RWPE2 (cell line): Measurements from ENCODE around the gene MYBBP1A.

Experiments
- ATAC-seq: fragments of 200-7000 bp; cut with Tn5 transposase; 3 replicates; pipeline ENCODE4 v1.9.1; 2021; ENCODE audit warnings: low read depth
- DNase-seq: peaks from one replicate; pipeline ENCODE4 v3.0.0-alpha.2; 2020; ENCODE audit warnings: low spot score
- H3K27ac ChIP-seq: fragments of 450-650 bp; 2 replicates; pipeline ENCODE4 v1.5.1; 2017; ENCODE audit warnings: mild to moderate bottlenecking; ENCODE audit not compliant: poor library complexity, severe bottlenecking
- H3K27me3 ChIP-seq: fragments of 250-450 bp; sonication (Bioruptor Pico); 2 replicates; pipeline ENCODE4 v1.5.1; 2021; ENCODE audit warnings: mild to moderate bottlenecking, moderate library complexity; ENCODE audit not compliant: insufficient read depth, poor library complexity, severe bottlenecking
- H3K36me3 ChIP-seq: fragments of 250-450 bp; sonication (Bioruptor Pico); 2 replicates; pipeline ENCODE4 v1.5.1; 2020; ENCODE audit warnings: low read depth, mild to moderate bottlenecking, moderate library complexity
- H3K4me1 ChIP-seq: fragments of 250-450 bp; sonication (Bioruptor Pico); 2 replicates; pipeline ENCODE4 v1.5.1; 2021; ENCODE audit warnings: mild to moderate bottlenecking, moderate library complexity; ENCODE audit not compliant: insufficient read depth, poor library complexity, severe bottlenecking
- H3K4me3 ChIP-seq: fragments of 250-450 bp; sonication (Bioruptor Pico); 2 replicates; pipeline ENCODE4 v1.5.1; 2021; ENCODE audit warnings: mild to moderate bottlenecking, moderate library complexity; ENCODE audit not compliant: severe bottlenecking
- H3K9me3 ChIP-seq: fragments of 250-450 bp; sonication (Bioruptor Pico); 2 replicates; pipeline ENCODE4 v1.5.1; 2021; ENCODE audit warnings: mild to moderate bottlenecking, moderate library complexity; ENCODE audit not compliant: severe bottlenecking
- CTCF ChIP-seq: fragments of 450-650 bp; IDR thresholded peaks from one replicate; pipeline ENCODE4 v1.5.1; 2017; ENCODE audit warnings: mild to moderate bottlenecking, moderate library complexity; ENCODE audit not compliant: poor library complexity, severe bottlenecking

MYBBP1A gene

GRCh38 chr17:4577386-4577993, 22.3 kb upstream of the MYBBP1A start:
- TF ChIP-seq CTCF, result no peak

GRCh38 chr17:4576729-4577322, 21.6 kb upstream of the MYBBP1A start:
- Histone ChIP-seq H3K4me1 (no peaks in the 10 kb centered on the region), H3K27ac (no peak overlapping the region), H3K36me3 (no peaks in the 10 kb centered on the region), H3K27me3 (peaks cover 1% of the 10 kb centered on the region), H3K4me3 (no peak overlapping the region), H3K9me3 (no peaks in the 10 kb centered on the region)
- ATAC-seq (no peak), DNase-seq (no peak)
- TF ChIP-seq CTCF, result no peak

More at GRCh38 chr17:4577386-4577993, 22.3 kb upstream of the MYBBP1A start:
- no peak for DNase-seq
- Histone ChIP-seq H3K27me3 (peaks cover 8% of the 10 kb centered on the region), H3K27ac (no peak overlapping the region), H3K36me3 (no peaks in the 10 kb centered on the region), H3K4me1 (no peaks in the 10 kb centered on the region), H3K4me3 (no peak overlapping the region), H3K9me3 (no peaks in the 10 kb centered on the region)
- no peak for ATAC-seq

GRCh38 chr17:4576161-4576558, 21.0 kb upstream of the MYBBP1A start:
- no peaks in the 10 kb centered on the region for H3K4me1 ChIP-seq
- DNase-seq, result no peak
- TF ChIP-seq CTCF, result no peak
- no peak overlapping the region for H3K27ac ChIP-seq
- no peak for ATAC-seq
- no peak overlapping the region for H3K4me3 ChIP-seq
- no peaks in the 10 kb centered on the region for H3K27me3 ChIP-seq
- no peaks in the 10 kb centered on the region for H3K9me3 ChIP-seq
- no peaks in the 10 kb centered on the region for H3K36me3 ChIP-seq

- H3K9me3 ChIP-seq, result no peaks in the 10 kb centered on the region
- DNase-seq (no peak), ATAC-seq (no peak)
- H3K27ac ChIP-seq, result no peak overlapping the region
- H3K4me1 ChIP-seq, result no peaks in the 10 kb centered on the region
- TF ChIP-seq CTCF, result no peak
- H3K4me3 ChIP-seq, result no peak overlapping the region
- no peaks in the 10 kb centered on the region for H3K36me3 ChIP-seq
- H3K27me3 ChIP-seq, result no peaks in the 10 kb centered on the region
These were observed 19.4 kb upstream of the MYBBP1A start for GRCh38 chr17:4574448-4575045.

- Histone ChIP-seq H3K27ac (no peak overlapping the region), H3K36me3 (no peaks in the 10 kb centered on the region), H3K27me3 (no peaks in the 10 kb centered on the region), H3K4me1 (no peaks in the 10 kb centered on the region), H3K9me3 (no peaks in the 10 kb centered on the region), H3K4me3 (no peak overlapping the region)
- no peak for DNase-seq
- no peak for ATAC-seq
- no peak for TF ChIP-seq CTCF
These were observed 18.5 kb upstream of the MYBBP1A start for GRCh38 chr17:4573669-4574068.
